GM18508 (cell line): ENCODE results near the gene TMC5.
"Not testable (repeated sequence)": the region's sequence is repeated elsewhere in the genome, so short reads cannot be mapped to it uniquely, and the experiment has no call there.

Source experiments
- ATAC-seq: cut with Tn5 transposase; IDR thresholded peaks from one replicate; pipeline ENCODE4 v1.9.1; 2021; ENCODE audit warnings: moderate number of reproducible peaks; ENCODE audit not compliant: insufficient read depth, unreplicated experiment

TMC5 gene

DNA sequence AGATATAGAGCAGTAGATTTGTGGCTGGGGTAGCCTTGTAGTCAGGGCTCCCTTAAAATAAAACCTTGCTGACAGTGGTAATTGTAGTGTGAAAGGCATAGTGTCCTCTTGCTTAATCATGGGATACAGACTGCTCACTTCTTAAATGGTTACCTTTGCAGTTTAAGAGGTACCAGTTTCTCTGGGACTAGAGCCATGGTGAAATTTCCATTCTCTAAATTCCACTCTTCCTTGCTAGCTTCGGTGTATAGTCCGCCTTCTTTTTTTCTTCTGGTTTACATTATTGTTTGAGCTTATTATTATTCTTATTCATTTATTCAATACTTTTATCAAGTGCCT, 107.7 kb downstream of the TMC5 start:
- ATAC-seq = no peak

DNA sequence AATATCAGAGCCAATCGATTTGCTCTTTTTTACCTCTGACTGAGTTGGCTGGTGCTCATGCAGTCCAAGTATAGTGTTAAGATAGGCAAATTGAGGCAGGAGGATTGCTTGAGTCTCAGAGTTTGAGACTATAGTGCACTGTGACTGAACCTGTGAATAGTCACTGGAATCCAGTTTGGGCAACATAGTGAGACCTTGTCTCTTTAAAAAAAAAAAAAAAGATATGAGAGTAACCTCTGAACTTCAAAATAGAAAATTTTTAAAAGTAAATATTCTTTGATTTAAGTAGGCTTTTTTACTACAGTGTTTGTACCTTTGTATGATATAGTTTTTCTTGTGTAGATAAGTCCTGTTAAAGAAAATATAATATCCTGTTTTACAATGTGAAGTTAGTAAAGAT, 109.5 kb downstream of the TMC5 start:
- ATAC-seq = no peak

DNA sequence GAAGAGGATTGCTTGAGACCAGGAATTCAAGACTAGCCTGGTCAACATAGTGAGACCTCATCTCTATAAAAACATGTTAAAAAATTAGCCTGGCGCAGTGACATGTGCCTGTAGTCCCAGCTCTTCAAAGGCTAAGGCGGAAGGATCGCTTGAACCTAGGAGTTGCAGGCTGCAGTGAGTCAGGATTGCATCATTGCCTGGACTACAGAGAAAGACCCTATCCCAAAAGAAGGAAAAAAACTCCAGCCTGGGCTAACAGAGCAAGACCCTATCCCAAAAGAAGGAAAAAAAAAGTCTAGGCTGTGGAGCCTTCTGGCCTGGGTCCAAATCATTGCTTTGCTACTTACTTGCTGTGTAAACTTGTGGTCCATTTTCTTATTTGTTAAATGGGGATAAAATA, 111.0 kb downstream of the TMC5 start:
- ATAC-seq = no peak

DNA sequence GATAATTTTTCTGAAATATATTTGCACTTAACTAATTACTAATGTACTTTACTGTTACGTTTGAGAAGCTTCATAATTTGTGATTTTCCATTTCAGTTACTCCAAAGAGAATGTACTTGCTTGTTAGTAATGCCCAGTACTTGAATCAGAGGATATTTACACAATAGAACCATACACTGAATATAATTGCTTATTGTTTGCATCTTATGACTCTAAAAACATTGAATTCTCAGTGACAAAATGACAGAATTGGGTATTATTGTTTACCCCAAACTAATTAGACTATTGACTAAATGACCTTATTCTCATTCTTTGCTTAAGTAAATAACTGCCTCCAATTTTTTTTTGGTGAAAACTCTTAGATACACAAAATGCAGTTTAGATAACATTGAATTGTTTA, 114.9 kb downstream of the TMC5 start:
- no peak for ATAC-seq

DNA sequence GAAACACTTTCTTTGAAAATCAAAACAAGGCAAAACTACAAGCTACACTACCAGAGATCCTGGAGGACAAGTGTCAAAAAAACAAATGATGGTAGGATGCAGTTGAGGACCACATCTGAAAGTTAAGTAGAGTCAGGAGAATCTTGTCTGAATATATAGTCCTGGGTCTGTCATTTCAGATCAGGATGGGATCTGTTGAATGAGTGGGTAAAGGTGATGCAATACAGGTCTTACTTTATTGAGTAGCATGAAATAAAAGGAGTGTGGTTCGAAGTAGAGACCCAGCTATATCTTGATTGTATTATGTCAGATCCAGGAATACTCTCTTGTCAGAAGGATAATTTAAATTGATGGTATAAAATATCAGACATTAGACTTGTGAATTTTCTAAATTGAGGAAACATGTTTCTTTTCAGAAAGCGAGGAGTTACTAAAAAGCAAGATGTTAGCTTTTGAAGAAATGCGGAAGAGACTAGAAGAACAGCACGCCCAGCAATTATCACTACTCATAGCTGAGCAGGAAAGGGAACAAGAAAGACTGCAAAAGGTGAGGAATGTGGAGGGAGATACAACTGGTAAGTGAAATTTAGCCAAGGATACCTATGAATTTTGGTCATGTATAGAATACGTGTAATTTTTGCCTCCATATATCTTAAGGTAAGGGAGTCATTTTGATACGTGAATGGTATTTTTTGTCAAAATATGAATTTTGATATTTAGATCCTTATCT, 122.7 kb downstream of the TMC5 start:
- ATAC-seq = no peak

DNA sequence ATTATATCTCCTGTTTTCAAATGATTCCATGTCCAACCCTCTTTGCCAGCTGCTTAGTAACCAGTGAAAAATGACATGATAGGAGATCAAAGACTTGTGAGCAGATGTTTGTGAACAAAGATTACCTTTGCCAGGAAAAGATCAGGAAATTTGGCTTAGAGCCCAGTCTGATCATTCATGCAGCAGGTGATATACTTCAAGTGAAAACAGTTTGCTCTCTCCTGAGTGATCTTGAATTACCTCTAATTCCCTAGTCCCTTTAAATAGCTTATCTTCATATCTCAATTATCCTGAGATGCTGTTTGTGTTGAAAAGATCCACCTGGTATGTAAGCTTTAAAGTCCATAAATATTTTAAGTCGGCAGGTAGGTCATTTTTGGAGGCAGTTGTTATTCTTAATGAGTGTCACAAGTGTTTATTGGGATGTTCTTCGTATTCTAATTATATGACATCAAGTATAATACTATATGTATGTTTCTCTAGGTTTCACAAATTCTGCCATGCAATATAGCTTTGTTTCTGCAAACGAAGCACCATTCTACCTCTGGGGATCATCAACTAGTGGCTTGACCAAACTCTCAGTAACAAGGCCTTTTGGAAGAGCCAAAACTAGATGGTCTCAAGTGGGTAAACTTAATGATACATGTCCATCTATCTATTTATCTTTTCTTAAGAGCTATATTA, 124.6 kb downstream of the TMC5 start:
- no peak for ATAC-seq

DNA sequence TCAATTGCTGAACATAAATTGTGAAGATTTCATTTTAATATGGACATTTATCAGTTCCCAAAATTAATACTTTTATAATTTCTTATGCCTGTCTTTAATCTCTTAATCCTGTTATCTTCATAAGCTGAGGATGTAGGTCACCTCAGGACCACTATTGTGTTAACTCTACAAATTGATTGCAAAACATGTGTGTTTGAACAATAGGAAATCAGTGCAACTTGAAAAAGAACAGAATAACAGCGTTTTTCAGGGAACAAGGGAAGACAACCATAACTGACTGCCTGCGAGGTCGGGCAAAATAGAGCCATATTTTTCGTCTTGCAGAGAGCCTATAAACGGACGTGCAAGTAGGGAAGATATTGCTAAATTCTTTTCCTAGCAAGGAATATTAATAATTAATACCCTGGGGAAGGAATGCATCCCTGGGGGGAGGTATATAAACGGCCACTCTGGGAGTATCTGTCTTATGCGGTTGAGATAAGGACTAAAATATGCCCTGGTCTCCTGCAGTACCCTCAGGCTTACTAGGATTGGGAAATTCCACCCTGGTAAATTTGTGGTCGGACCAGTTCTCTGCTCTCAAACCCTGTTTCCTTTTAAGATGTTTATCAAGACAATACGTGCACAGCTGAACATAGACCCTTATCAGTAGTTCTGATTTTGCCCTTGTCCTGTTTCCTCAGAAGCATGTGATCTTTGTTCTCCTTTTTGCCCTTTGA, 125.8 kb downstream of the TMC5 start:
- not testable (repeated sequence) for ATAC-seq

DNA sequence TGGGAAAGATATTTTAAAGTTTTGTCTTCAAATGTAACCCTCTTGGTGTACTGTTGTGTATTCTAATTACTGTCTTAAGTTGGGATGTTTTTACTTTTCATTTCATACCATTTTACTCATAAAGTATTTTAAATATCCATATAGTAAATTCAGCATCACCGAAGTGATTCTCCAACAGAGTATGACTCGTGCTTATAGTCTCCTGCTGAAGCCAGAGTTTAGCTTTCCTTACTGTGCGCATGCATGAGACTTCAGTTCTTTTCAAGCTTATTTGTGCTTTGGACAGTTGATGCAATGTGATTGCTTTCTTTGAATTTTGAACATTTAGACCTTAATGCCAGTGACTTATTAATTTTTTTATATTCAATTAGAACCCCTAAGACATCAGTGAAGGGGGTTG, 130.5 kb downstream of the TMC5 start:
- ATAC-seq = no peak
